Vagina (tissue), 2 donors: ENCODE measurements around the gene CADPS.

ENCODE experiments used
- CTCF ChIP-seq, 3 experiments: fragments of 450-650 bp in 2 of 3; fragments of 200-600 bp in 1 of 3; sonication (generic) in 1 of 3; IDR thresholded peaks; one replicate each; pipeline ENCODE4 v1.5.1; 2017 to 2019; ENCODE audit warnings: antibody characterized with exemption in 3 of 3, mild to moderate bottlenecking in 2 of 3, moderate library complexity in 2 of 3
- POLR2A ChIP-seq, 2 donors: fragments of 450-650 bp; IDR thresholded peaks; one replicate each; pipeline ENCODE4 v1.6.1; 2017; ENCODE audit warnings: antibody characterized with exemption in 2 of 2, mild to moderate bottlenecking in 2 of 2, moderate library complexity in 2 of 2
- POLR2AphosphoS5 ChIP-seq, 2 donors: sonication (generic); formaldehyde crosslinking; IDR thresholded peaks; one replicate each; pipeline ENCODE4 v1.9.0; 2017; ENCODE audit warnings: antibody characterized with exemption in 2 of 2, mild to moderate bottlenecking in 2 of 2, low read depth in 1 of 2; ENCODE audit not compliant: insufficient read depth in 1 of 2

GRCh38 chr3:62682826-62683225 is 192.4 kb downstream of the CADPS start:
- TF ChIP-seq CTCF (IDR thresholded peaks at IDR 0.05) (no peak), POLR2AphosphoS5 (IDR thresholded peaks at IDR 0.05; ENCODE audit: insufficient read depth in 1 of 2, low read depth in 1 of 2) (no peak), POLR2A (IDR thresholded peaks at IDR 0.05) (no peak)
